ENCODE measurements around the gene ZNF343. TPM values are rescaled to one million over a fixed set of nuclear protein-coding genes. Genes with fewer than 3 reads are reported as not detected.

Gene ZNF343
- total and polyA plus RNA-seq, 2 of the 8 experiments (the other 6 are each of a cell fraction or from before 2014, with no cell fraction given), result 1.8 to 5.0 TPM

- TF ChIP-seq MAX (IDR thresholded peaks at IDR 0.05) (peak; percentile 85), TBP (IDR thresholded peaks at IDR 0.05; ENCODE audit: low read depth, low read length) (peak; percentile 97), SP4 (IDR thresholded peaks at IDR 0.05; ENCODE audit: low read length) (peak; percentile 89; the same call in 1 of the 2 replicates), CTBP2 (IDR thresholded peaks at IDR 0.05; ENCODE audit: borderline replicate concordance, insufficient read depth, insufficient read length, low read length) (no peak), EZH2 (IDR thresholded peaks at IDR 0.05; ENCODE audit: low read depth, low read length, severe bottlenecking) (no peak), CHD7 (IDR thresholded peaks at IDR 0.05; ENCODE audit: insufficient replicate concordance, low read length) (no peak), TAF1 (IDR thresholded peaks at IDR 0.05; ENCODE audit: low read depth, low read length) (peak; percentile 98), GABPA (IDR thresholded peaks at IDR 0.05; ENCODE audit: borderline replicate concordance, insufficient read depth, low read length) (peak; percentile 100)
- TF ChIP-seq, protein P1, sequence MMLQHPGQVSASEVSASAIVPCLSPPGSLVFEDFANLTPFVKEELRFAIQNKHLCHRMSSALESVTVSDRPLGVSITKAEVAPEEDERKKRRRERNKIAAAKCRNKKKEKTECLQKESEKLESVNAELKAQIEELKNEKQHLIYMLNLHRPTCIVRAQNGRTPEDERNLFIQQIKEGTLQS (IDR thresholded peaks at IDR 0.05; ENCODE audit: insufficient read depth, low read depth, low read length), result no peak
These were observed 38.1 kb downstream of the ZNF343 start, which contains the start of gene SNRPB (continued) for GRCh38 chr20:2470423-2471193.

All from H1 (cell line).